Measurements from ENCODE around the gene DPP3. TPM values are rescaled to one million over a fixed set of nuclear protein-coding genes. Genes with fewer than 3 reads are reported as not detected.
"Not testable (repeated sequence)": the region's sequence is repeated elsewhere in the genome, so short reads cannot be mapped to it uniquely, and the experiment has no call there.

DPP3 gene
- polyA plus RNA-seq, 3 donors = 22.4 to 37.0 (median 26.7) TPM

GRCh38 chr11:66438504-66439466, 41.4 kb upstream of the DPP3 start, which contains the start of gene MRPL11:
TSS of gene MRPL11 (minus strand) at chr11:66438848. CDS start at chr11:66438754, 94 bp downstream.
- Histone ChIP-seq H3K9ac (ENCODE audit: insufficient read depth, low read length, poor library complexity, severe bottlenecking) (peak within 1 kb of the TSS; percentile 79), H2AFZ (ENCODE audit: insufficient read depth, low read depth, low read length, poor library complexity, severe bottlenecking) (peak within 1 kb of the TSS; percentile 99), H3K4me2 (replicated peaks; ENCODE audit: extremely low read depth, low read length, poor library complexity, severe bottlenecking) (peak within 1 kb of the TSS; percentile 90), H3K27me3 (ENCODE audit: control insufficient read depth in 2 of 2, insufficient read depth in 2 of 2, low read length in 2 of 2) (no peaks in the 10 kb centered on the region), H3K36me3 (replicated peaks in 1 of 2; ENCODE audit: control insufficient read depth in 1 of 2, insufficient read depth in 2 of 2, low read length in 2 of 2) (peaks cover 18 to 24% of the 10 kb centered on the region in 2 donors), H3K4me3 (replicated peaks in 1 of 3; ENCODE audit: low read depth in 2 of 3, low read length in 3 of 3) (peak within 1 kb of the TSS; percentile 59 to 91 (median 66)), H3K27ac (ENCODE audit: low read depth in 1 of 2, low read length in 2 of 2) (peak within 1 kb of the TSS; percentile 6 to 81), H4K20me1 (ENCODE audit: insufficient read depth, low read length) (no peaks in the 10 kb centered on the region), H3K9me3 (replicated peaks in 1 of 2; ENCODE audit: control insufficient read depth in 1 of 2, insufficient read depth in 1 of 2, low read length in 2 of 2) (peaks cover 0 to 6% of the 10 kb centered on the region in 2 donors), H3K79me2 (ENCODE audit: insufficient read depth, low read length) (peaks cover 3% of the 10 kb centered on the region), H3K4me1 (ENCODE audit: control insufficient read depth in 1 of 2, insufficient read depth in 2 of 2, low read length in 2 of 2) (peaks cover 19 to 23% of the 10 kb centered on the region in 2 donors)
- Mint-ChIP-seq H3K27ac (peak within 1 kb of the TSS; percentile 81 to 99 (median 97)), H3K4me3 (peak within 1 kb of the TSS; percentile 85 to 96), H3K9me3 (peaks cover 0 to 13% (median 5%) of the 10 kb centered on the region in 7 donors), H3K27me3 (ENCODE audit: low read depth in 3 of 3) (peaks cover 0 to 2% (median 0%) of the 10 kb centered on the region in 3 donors), H3K36me3 (peaks cover 25 to 32% of the 10 kb centered on the region in 2 donors), H3K4me1 (peaks cover 17% of the 10 kb centered on the region)
- peak; percentile 82 to 88 (median 85) for DNase-seq
- TF ChIP-seq CTCF (IDR thresholded peaks at IDR 0.05) = peak; percentile 53
- WGBS (ENCODE audit: insufficient coverage) = 6% methylated on average over 33 of the region's 45 CpGs
- intact Hi-C loops (cut with micrococcal nuclease) = loop anchor here (1.0 to 10.0 kb wide), 4 partner anchors 28 to 236 kb away; partner anchors contain the start of genes DPP3 (in 1 of the 2), PELI3 (in 1 of the 2) and RBM4B (in 1 of the 2)

- WGBS (ENCODE audit: insufficient coverage) = 92% methylated on average over 22 of the region's 29 CpGs
- H3K27me3 Mint-ChIP-seq (ENCODE audit: low read depth in 3 of 3) = not testable (repeated sequence)
Measured at GRCh38 chr11:66440101-66440939, 39.9 kb upstream of the DPP3 start.

GRCh38 chr11:66440940-66441282, 39.3 kb upstream of the DPP3 start:
- Mint-ChIP-seq H3K9me3 (peaks cover 0 to 13% (median 5%) of the 10 kb centered on the region in 7 donors), H3K36me3 (peaks cover 13 to 14% of the 10 kb centered on the region in 2 donors), H3K4me1 (peaks cover 26% of the 10 kb centered on the region)
- H2AFZ ChIP-seq (ENCODE audit: insufficient read depth, low read depth, low read length, poor library complexity, severe bottlenecking); H3K27me3 ChIP-seq (ENCODE audit: control insufficient read depth in 2 of 2, insufficient read depth in 2 of 2, low read length in 2 of 2); H3K27ac Mint-ChIP-seq; H3K9me3 ChIP-seq (replicated peaks in 1 of 2; ENCODE audit: control insufficient read depth in 1 of 2, insufficient read depth in 1 of 2, low read length in 2 of 2); H3K9ac ChIP-seq (ENCODE audit: insufficient read depth, low read length, poor library complexity, severe bottlenecking); DNase-seq; H3K79me2 ChIP-seq (ENCODE audit: insufficient read depth, low read length); intact Hi-C loops (cut with micrococcal nuclease); H3K4me3 ChIP-seq (replicated peaks in 1 of 3; ENCODE audit: low read depth in 2 of 3, low read length in 3 of 3); H3K4me2 ChIP-seq (replicated peaks; ENCODE audit: extremely low read depth, low read length, poor library complexity, severe bottlenecking); H3K27me3 Mint-ChIP-seq (ENCODE audit: low read depth in 3 of 3); H3K27ac ChIP-seq (ENCODE audit: low read depth in 1 of 2, low read length in 2 of 2); H3K4me3 Mint-ChIP-seq; H4K20me1 ChIP-seq (ENCODE audit: insufficient read depth, low read length): not testable (repeated sequence)
- Histone ChIP-seq H3K4me1 (ENCODE audit: control insufficient read depth in 1 of 2, insufficient read depth in 2 of 2, low read length in 2 of 2) (peaks cover 36 to 38% of the 10 kb centered on the region in 2 donors), H3K36me3 (replicated peaks in 1 of 2; ENCODE audit: control insufficient read depth in 1 of 2, insufficient read depth in 2 of 2, low read length in 2 of 2) (peaks cover 10 to 13% of the 10 kb centered on the region in 2 donors)
- WGBS (ENCODE audit: insufficient coverage) = 95% methylated on average over 26 of the region's 27 CpGs

More at GRCh38 chr11:66440101-66440939, 39.9 kb upstream of the DPP3 start:
- peaks cover 19 to 20% of the 10 kb centered on the region in 2 donors for H3K36me3 Mint-ChIP-seq
- intact Hi-C loops (cut with micrococcal nuclease); H3K9me3 ChIP-seq (replicated peaks in 1 of 2; ENCODE audit: control insufficient read depth in 1 of 2, insufficient read depth in 1 of 2, low read length in 2 of 2); H3K27ac ChIP-seq (ENCODE audit: low read depth in 1 of 2, low read length in 2 of 2); H3K4me2 ChIP-seq (replicated peaks; ENCODE audit: extremely low read depth, low read length, poor library complexity, severe bottlenecking); H4K20me1 ChIP-seq (ENCODE audit: insufficient read depth, low read length); H3K4me3 ChIP-seq (replicated peaks in 1 of 3; ENCODE audit: low read depth in 2 of 3, low read length in 3 of 3); DNase-seq; H3K79me2 ChIP-seq (ENCODE audit: insufficient read depth, low read length); H3K9ac ChIP-seq (ENCODE audit: insufficient read depth, low read length, poor library complexity, severe bottlenecking); H3K4me3 Mint-ChIP-seq; H3K27me3 ChIP-seq (ENCODE audit: control insufficient read depth in 2 of 2, insufficient read depth in 2 of 2, low read length in 2 of 2); H2AFZ ChIP-seq (ENCODE audit: insufficient read depth, low read depth, low read length, poor library complexity, severe bottlenecking): not testable (repeated sequence)
- peaks cover 34 to 37% of the 10 kb centered on the region in 2 donors for H3K4me1 ChIP-seq (ENCODE audit: control insufficient read depth in 1 of 2, insufficient read depth in 2 of 2, low read length in 2 of 2)
- peaks cover 12 to 19% of the 10 kb centered on the region in 2 donors for H3K36me3 ChIP-seq (replicated peaks in 1 of 2; ENCODE audit: control insufficient read depth in 1 of 2, insufficient read depth in 2 of 2, low read length in 2 of 2)
- peaks cover 26% of the 10 kb centered on the region for H3K4me1 Mint-ChIP-seq
- H3K27ac Mint-ChIP-seq = peak overlapping the region in 1 of 7 donors; percentile 55
- peaks cover 0 to 13% (median 5%) of the 10 kb centered on the region in 7 donors for H3K9me3 Mint-ChIP-seq

Data from CD14-positive monocyte (primary cell).